IPS-15b (cell line): ENCODE data around the gene DOCK1.

Experiments
- H3K27me3 ChIP-seq: one replicate; pipeline ENCODE4 v1.6.1; 2013; ENCODE audit warnings: low read length; ENCODE audit not compliant: control insufficient read depth, insufficient read depth
- H3K36me3 ChIP-seq: one replicate; pipeline ENCODE4 v1.6.1; 2013; ENCODE audit warnings: low read length; ENCODE audit not compliant: control insufficient read depth, insufficient read depth
- H3K4me1 ChIP-seq: one replicate; pipeline ENCODE4 v1.6.1; 2013; ENCODE audit warnings: mild to moderate bottlenecking, low read length; ENCODE audit not compliant: control insufficient read depth, insufficient read depth
- H3K4me3 ChIP-seq: one replicate; pipeline ENCODE4 v1.5.1; 2013; ENCODE audit warnings: low read depth, low read length
- H3K9ac ChIP-seq: one replicate; pipeline ENCODE4 v1.6.1; 2013; ENCODE audit warnings: low read depth, mild to moderate bottlenecking, low read length
- H3K9me3 ChIP-seq: one replicate; pipeline ENCODE4 v1.6.1; 2013; ENCODE audit warnings: mild to moderate bottlenecking, low read length; ENCODE audit not compliant: control insufficient read depth, insufficient read depth

The DOCK1 gene

GRCh38 chr10:126905776-126906703, 812 bp downstream of the DOCK1 start:
- no peaks in the 10 kb centered on the region for H3K9me3 ChIP-seq
- H3K36me3 ChIP-seq, result peaks cover 6% of the 10 kb centered on the region
- H3K9ac ChIP-seq, result peak overlapping the region; percentile 65
- peaks cover 2% of the 10 kb centered on the region for H3K4me1 ChIP-seq
- H3K27me3 ChIP-seq, result no peaks in the 10 kb centered on the region
- H3K4me3 ChIP-seq, result peak overlapping the region; percentile 65

GRCh38 chr10:126906704-126907422, 1.6 kb downstream of the DOCK1 start:
- Histone ChIP-seq H3K4me3 (peak overlapping the region; percentile 65), H3K4me1 (peaks cover 6% of the 10 kb centered on the region), H3K9me3 (no peaks in the 10 kb centered on the region), H3K9ac (peak overlapping the region; percentile 65), H3K27me3 (no peaks in the 10 kb centered on the region), H3K36me3 (peaks cover 6% of the 10 kb centered on the region)

- Histone ChIP-seq H3K4me1 (peaks cover 7% of the 10 kb centered on the region), H3K27me3 (no peaks in the 10 kb centered on the region), H3K36me3 (peaks cover 6% of the 10 kb centered on the region), H3K4me3 (no peak overlapping the region), H3K9me3 (no peaks in the 10 kb centered on the region), H3K9ac (no peak overlapping the region)
Measured at GRCh38 chr10:126907423-126907970, 2.3 kb downstream of the DOCK1 start.

- Histone ChIP-seq H3K9ac (no peak overlapping the region), H3K4me1 (peaks cover 7% of the 10 kb centered on the region), H3K27me3 (no peaks in the 10 kb centered on the region), H3K4me3 (no peak overlapping the region), H3K9me3 (no peaks in the 10 kb centered on the region), H3K36me3 (peaks cover 6% of the 10 kb centered on the region)
Measured at GRCh38 chr10:126908225-126908624, 3.0 kb downstream of the DOCK1 start.

- no peak overlapping the region for H3K9ac ChIP-seq
- H3K4me3 ChIP-seq, result no peak overlapping the region
- no peaks in the 10 kb centered on the region for H3K9me3 ChIP-seq
- H3K4me1 ChIP-seq, result peaks cover 7% of the 10 kb centered on the region
- H3K36me3 ChIP-seq, result peaks cover 1% of the 10 kb centered on the region
- no peaks in the 10 kb centered on the region for H3K27me3 ChIP-seq
Measured at GRCh38 chr10:126908729-126909128, 3.5 kb downstream of the DOCK1 start.

- Histone ChIP-seq H3K4me3 (no peak overlapping the region), H3K9me3 (no peaks in the 10 kb centered on the region), H3K4me1 (peaks cover 7% of the 10 kb centered on the region), H3K36me3 (no peaks in the 10 kb centered on the region), H3K9ac (no peak overlapping the region), H3K27me3 (no peaks in the 10 kb centered on the region)
Measured at GRCh38 chr10:126909147-126909546, 3.9 kb downstream of the DOCK1 start.

GRCh38 chr10:126910196-126910595, 5.0 kb downstream of the DOCK1 start:
- Histone ChIP-seq H3K4me3 (no peak overlapping the region), H3K9ac (no peak overlapping the region), H3K4me1 (peaks cover 7% of the 10 kb centered on the region), H3K36me3 (no peaks in the 10 kb centered on the region), H3K9me3 (no peaks in the 10 kb centered on the region), H3K27me3 (no peaks in the 10 kb centered on the region)

GRCh38 chr10:126910798-126911197, 5.6 kb downstream of the DOCK1 start:
- H3K9ac ChIP-seq, result no peak overlapping the region
- no peak overlapping the region for H3K4me3 ChIP-seq
- H3K4me1 ChIP-seq, result peaks cover 7% of the 10 kb centered on the region

GRCh38 chr10:126911301-126911700, 6.1 kb downstream of the DOCK1 start:
- H3K4me1 ChIP-seq, result peaks cover 7% of the 10 kb centered on the region
- no peak overlapping the region for H3K9ac ChIP-seq
- no peaks in the 10 kb centered on the region for H3K9me3 ChIP-seq
- H3K27me3 ChIP-seq, result no peaks in the 10 kb centered on the region
- no peak overlapping the region for H3K4me3 ChIP-seq
- no peaks in the 10 kb centered on the region for H3K36me3 ChIP-seq

More at GRCh38 chr10:126910798-126911197, 5.6 kb downstream of the DOCK1 start:
- no peaks in the 10 kb centered on the region for H3K9me3 ChIP-seq
- H3K36me3 ChIP-seq, result no peaks in the 10 kb centered on the region
- H3K27me3 ChIP-seq, result no peaks in the 10 kb centered on the region

- Histone ChIP-seq H3K4me3 (no peak overlapping the region), H3K4me1 (peaks cover 5% of the 10 kb centered on the region), H3K36me3 (no peaks in the 10 kb centered on the region), H3K27me3 (no peaks in the 10 kb centered on the region), H3K9me3 (no peaks in the 10 kb centered on the region), H3K9ac (no peak overlapping the region)
Measured at GRCh38 chr10:126913316-126913715, 8.1 kb downstream of the DOCK1 start.

- no peaks in the 10 kb centered on the region for H3K36me3 ChIP-seq
- H3K4me3 ChIP-seq, result no peak overlapping the region
- H3K9me3 ChIP-seq, result no peaks in the 10 kb centered on the region
- no peaks in the 10 kb centered on the region for H3K27me3 ChIP-seq
- H3K9ac ChIP-seq, result no peak overlapping the region
- peaks cover 5% of the 10 kb centered on the region for H3K4me1 ChIP-seq
Measured at GRCh38 chr10:126914561-126914960, 9.3 kb downstream of the DOCK1 start.
